ENCODE data around the gene ANKRD2.

Gene ANKRD2

DNA sequence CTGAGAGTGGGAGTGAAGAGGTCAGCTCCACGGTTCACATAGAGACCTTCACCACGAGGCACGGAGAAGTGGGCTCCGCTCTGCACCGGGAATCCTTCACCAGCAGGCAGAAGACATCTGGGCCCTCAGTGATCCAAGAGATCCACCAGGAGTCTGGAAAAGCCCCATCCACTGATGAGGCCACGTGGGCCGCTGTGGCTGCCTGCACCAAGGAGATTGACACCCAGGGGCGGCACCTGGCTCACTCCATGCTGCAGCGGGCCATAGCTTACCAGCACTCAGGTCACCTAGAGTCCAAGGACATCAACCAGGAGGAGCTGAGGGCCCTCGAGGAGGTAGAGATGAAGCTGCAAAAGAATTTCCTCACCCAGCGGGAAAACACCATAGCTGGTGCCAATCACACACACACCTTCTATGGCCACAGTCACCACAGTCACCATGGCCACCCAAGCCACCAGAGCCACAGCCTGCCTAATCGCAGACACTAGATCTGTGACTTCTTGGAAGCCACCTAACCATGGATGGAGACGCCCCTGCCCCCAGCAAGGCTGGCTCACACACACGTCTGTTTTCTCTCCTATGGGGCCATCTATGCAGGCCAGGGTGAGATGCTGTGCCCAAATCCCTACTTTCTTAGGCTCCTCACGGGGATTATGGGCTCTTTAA is 17.6 kb downstream of the ANKRD2 start:
- H3K27me3 Mint-ChIP-seq: no peaks in the 10 kb centered on the region
- no peak overlapping the region for H3K27ac Mint-ChIP-seq
- DNase-seq: peak; percentile 6
- H3K4me1 Mint-ChIP-seq: peaks cover 3% of the 10 kb centered on the region
- no peaks in the 10 kb centered on the region for H3K9me3 Mint-ChIP-seq
- no peak overlapping the region for H3K4me3 Mint-ChIP-seq
- H3K36me3 Mint-ChIP-seq (ENCODE audit: low read depth): no peaks in the 10 kb centered on the region
- ATAC-seq: no peak

DNA sequence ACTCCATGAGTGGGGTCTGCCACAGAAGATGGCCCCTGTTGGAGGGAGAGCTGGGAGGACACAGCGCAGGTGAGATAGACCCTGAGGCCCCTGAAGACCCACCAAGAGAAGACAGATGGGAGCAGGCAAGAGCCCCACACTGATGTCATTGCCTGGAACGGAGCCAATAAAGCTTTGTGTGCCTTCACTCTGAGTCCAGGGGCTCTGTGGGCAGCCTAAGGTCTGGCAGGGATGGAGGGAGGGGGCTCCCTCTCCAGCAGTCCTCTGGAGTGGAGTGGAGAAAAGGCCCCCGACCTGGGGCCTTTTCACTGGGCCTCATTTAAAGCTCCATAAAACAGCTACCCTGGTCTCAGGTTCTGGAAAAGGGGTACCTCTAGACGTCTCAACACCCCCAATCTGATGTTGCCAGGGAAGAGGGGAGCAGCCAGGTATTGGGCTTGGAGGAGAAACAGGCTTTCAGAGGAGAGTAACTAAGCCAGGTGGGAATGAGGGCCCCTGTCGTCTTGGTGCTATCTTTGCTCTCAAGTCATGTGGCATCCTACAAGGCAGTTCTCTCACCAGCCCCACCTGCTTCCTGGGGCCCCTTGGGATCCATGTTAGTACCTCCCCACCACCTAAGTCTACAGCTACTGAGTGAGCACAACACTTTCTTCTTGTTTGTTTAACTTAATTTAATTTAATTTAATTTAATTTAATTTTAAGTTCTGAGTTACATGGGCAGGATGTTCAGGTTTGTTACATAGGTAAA is 18.3 kb downstream of the ANKRD2 start:
- H3K9me3 Mint-ChIP-seq: no peaks in the 10 kb centered on the region
- H3K36me3 Mint-ChIP-seq (ENCODE audit: low read depth): no peaks in the 10 kb centered on the region
- H3K4me1 Mint-ChIP-seq: peaks cover 3% of the 10 kb centered on the region
- DNase-seq (no peak), ATAC-seq (no peak)
- H3K27me3 Mint-ChIP-seq: no peaks in the 10 kb centered on the region
- no peak overlapping the region for H3K27ac Mint-ChIP-seq
- H3K4me3 Mint-ChIP-seq: no peak overlapping the region

DNA sequence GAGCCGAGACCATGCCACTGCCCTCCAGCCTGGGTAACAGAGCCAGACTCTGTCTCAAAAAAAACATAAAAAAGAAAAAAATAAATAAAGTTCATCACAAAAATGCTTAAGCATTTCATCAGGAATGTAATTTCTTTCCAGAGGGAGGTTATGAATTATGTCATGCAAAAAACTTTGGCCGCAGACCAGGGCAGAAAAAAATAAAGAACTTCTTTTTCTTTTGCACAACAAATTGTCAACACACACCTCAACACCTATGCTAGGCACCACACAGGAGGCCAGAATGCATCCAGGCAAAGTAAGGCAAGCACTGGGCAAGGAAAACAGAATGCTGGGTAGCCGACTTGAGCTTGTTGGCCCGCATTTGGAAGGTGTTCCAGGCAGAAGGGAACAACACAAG is 20.8 kb downstream of the ANKRD2 start:
- Mint-ChIP-seq H3K27ac (no peak overlapping the region), H3K36me3 (ENCODE audit: low read depth) (no peaks in the 10 kb centered on the region), H3K9me3 (no peaks in the 10 kb centered on the region), H3K4me1 (peaks cover 3% of the 10 kb centered on the region), H3K27me3 (no peaks in the 10 kb centered on the region), H3K4me3 (no peak overlapping the region)
- no peak for ATAC-seq
- DNase-seq: no peak

- Mint-ChIP-seq H3K27me3 (no peaks in the 10 kb centered on the region), H3K9me3 (no peaks in the 10 kb centered on the region), H3K4me3 (no peak overlapping the region), H3K4me1 (no peaks in the 10 kb centered on the region), H3K27ac (no peak overlapping the region), H3K36me3 (ENCODE audit: low read depth) (no peaks in the 10 kb centered on the region)
- ATAC-seq (no peak), DNase-seq (no peak)
Observed at GRCh38 chr10:97596101-97597082, 23.8 kb downstream of the ANKRD2 start.

GRCh38 chr10:97597778-97598177 is 25.2 kb downstream of the ANKRD2 start:
- no peak for ATAC-seq
- no peak for DNase-seq
- Mint-ChIP-seq H3K27me3 (no peaks in the 10 kb centered on the region), H3K4me1 (no peaks in the 10 kb centered on the region), H3K36me3 (ENCODE audit: low read depth) (no peaks in the 10 kb centered on the region), H3K4me3 (no peak overlapping the region), H3K27ac (no peak overlapping the region), H3K9me3 (no peaks in the 10 kb centered on the region)

DNA sequence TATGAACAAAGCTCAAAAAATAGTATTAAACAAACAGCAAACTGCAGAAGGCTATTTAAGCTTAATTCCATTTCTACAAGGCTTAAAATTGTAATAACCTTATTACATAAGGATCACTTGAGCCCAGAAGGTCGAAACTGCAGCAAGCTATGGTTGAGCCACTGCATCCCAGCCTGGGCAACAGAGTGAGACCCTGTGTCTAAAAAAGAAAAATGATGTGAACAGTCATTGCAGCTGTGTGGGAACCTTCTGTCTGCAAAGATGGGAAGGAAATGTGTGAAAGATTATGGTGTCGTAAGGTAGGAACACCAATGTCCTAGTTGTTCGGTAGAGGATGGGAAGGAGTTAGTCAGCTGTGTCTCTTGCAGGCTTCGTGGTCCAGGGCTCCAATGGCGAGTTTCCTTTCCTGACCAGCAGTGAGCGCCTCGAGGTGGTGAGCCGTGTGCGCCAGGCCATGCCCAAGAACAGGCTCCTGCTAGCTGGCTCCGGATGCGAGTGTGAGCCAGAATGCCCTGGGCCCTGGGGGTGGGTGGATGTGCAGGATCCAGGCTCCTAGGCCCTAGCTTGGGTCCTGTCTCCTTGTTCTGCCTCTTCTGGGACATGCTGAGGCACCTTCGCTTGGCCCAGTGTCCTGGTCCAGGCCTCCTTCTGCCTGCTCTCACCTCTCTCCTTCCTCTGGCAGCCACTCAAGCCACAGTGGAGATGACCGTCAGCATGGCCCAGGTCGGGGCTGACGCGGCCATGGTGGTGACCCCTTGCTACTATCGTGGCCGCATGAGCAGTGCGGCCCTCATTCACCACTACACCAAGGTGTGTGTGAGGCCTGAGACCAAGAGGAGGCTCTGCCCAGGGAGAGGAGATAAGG is 26.1 kb downstream of the ANKRD2 start:
- no peak overlapping the region for H3K4me3 Mint-ChIP-seq
- H3K27ac Mint-ChIP-seq: no peak overlapping the region
- no peaks in the 10 kb centered on the region for H3K9me3 Mint-ChIP-seq
- no peak for ATAC-seq
- H3K4me1 Mint-ChIP-seq: no peaks in the 10 kb centered on the region
- DNase-seq: no peak
- H3K27me3 Mint-ChIP-seq: no peaks in the 10 kb centered on the region
- no peaks in the 10 kb centered on the region for H3K36me3 Mint-ChIP-seq (ENCODE audit: low read depth)

DNA sequence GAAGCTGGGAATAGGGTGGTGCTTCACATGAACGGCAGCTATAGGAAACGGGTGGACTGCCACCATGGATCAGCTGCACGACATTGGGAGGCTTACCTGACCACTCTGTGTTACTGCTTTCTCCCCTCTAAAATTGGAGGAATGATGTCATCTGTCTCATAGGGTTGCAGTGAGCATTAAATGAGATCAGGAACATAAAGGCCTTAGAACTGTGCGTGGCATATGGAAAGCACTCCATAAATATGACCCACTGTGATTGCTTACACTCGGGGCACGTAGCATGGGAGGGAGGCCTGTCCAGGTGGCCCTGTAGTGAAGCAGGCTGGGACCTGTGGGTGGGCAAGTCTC is 26.7 kb downstream of the ANKRD2 start:
- H3K9me3 Mint-ChIP-seq: no peaks in the 10 kb centered on the region
- H3K36me3 Mint-ChIP-seq (ENCODE audit: low read depth): no peaks in the 10 kb centered on the region
- H3K4me1 Mint-ChIP-seq: no peaks in the 10 kb centered on the region
- ATAC-seq: no peak
- H3K27me3 Mint-ChIP-seq: no peaks in the 10 kb centered on the region
- DNase-seq: no peak
- H3K27ac Mint-ChIP-seq: no peak overlapping the region
- H3K4me3 Mint-ChIP-seq: no peak overlapping the region

DNA sequence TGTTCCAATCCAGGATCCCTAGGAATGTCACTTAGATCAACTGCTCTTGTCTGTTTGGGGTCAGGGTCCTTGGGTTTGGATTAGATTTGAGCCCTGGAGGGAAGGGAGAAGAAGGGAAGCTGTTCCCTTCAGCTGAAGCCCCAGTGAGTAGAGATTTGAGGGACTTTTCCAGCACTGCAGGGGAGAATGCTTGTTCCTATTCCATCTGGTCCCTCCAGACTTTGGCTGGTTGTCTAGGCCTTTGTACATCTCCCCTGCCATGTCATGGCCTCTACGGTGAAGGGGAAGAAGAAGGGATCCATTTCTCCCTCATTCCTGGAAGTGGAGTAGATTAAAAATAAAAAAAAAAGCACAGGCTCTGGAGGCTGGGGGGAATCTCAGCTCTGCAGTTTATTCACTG is 28.0 kb downstream of the ANKRD2 start:
- Mint-ChIP-seq H3K4me1 (no peaks in the 10 kb centered on the region), H3K4me3 (no peak overlapping the region), H3K27me3 (peaks cover 2% of the 10 kb centered on the region), H3K9me3 (no peaks in the 10 kb centered on the region), H3K36me3 (ENCODE audit: low read depth) (no peaks in the 10 kb centered on the region), H3K27ac (no peak overlapping the region)
- ATAC-seq (no peak), DNase-seq (no peak)

DNA sequence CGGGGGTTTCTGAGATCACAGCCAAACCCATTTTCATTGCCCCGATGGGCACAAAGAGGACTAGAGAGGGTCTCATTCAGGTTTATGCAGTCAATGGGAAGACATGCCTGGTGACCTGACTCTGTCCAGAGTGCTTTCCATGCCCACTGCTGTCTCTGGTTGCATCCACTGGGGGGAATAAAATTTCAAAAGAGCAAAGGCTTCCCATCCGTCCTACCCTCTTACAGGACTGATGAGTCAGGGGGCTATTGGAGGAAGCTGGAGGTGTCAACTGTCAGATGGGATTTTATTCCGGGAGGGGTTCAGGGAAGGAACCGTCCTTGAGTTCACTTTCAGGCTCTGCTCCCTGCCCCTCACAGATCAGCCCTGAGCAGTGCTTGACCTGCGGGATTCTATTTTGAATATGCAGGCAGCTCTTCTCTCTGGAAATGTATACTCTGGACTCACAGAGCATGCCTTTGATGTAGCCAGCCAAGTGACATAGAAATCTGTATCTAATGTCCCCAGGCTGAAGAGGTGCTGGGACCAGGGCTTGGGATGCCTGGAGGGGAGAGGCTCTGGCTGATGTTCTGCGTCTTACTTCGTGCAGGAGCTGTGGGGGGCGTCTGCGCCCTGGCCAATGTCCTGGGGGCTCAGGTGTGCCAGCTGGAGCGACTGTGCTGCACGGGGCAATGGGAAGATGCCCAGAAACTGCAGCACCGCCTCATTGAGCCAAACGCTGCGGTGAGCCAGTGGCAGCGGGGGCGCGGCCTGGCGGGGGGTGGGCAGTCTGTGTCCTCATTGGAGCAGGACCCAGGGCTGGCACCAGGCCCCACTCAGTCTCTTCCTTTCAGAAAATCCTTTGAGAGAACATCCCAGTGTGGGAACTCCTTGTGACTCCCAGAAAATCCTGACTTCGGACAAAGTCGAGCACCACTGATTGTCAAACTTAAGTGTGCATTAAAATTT is 29.0 kb downstream of the ANKRD2 start:
- Mint-ChIP-seq H3K27ac (no peak overlapping the region), H3K27me3 (peaks cover 2% of the 10 kb centered on the region), H3K4me1 (no peaks in the 10 kb centered on the region), H3K36me3 (ENCODE audit: low read depth) (no peaks in the 10 kb centered on the region), H3K9me3 (no peaks in the 10 kb centered on the region), H3K4me3 (no peak overlapping the region)
- DNase-seq: no peak
- ATAC-seq: no peak

DNA sequence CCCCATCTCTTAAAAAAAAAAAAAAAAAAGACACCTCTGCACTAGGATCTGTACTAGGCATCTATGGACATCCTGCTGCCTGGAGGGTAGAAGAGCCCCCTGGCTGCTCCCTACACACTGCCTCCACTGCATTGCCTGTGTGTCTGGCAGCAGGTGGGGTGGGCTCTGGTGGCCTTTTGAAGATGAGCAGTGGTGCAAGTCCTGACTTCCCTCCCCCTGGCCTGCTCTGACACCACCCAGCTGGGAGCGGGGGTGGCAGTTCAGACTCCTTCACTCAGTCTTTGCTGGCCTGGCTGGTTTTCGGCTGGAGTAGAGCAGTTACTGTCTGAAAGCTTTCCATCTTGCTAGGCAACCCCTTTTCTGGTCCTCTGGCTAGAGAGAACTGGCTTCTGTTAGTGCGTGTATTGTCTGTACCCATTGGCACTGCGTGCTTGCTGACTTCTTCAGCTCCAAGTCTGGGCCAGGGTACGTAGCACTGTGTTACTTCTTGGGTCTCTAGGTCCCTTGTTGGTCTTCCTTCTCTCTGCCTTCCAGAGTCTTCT is 34.6 kb downstream of the ANKRD2 start:
- no peak for ATAC-seq
- Mint-ChIP-seq H3K36me3 (ENCODE audit: low read depth) (no peaks in the 10 kb centered on the region), H3K27me3 (peaks cover 2% of the 10 kb centered on the region), H3K4me1 (no peaks in the 10 kb centered on the region), H3K27ac (no peak overlapping the region), H3K4me3 (no peak overlapping the region), H3K9me3 (no peaks in the 10 kb centered on the region)
- DNase-seq: no peak

DNA sequence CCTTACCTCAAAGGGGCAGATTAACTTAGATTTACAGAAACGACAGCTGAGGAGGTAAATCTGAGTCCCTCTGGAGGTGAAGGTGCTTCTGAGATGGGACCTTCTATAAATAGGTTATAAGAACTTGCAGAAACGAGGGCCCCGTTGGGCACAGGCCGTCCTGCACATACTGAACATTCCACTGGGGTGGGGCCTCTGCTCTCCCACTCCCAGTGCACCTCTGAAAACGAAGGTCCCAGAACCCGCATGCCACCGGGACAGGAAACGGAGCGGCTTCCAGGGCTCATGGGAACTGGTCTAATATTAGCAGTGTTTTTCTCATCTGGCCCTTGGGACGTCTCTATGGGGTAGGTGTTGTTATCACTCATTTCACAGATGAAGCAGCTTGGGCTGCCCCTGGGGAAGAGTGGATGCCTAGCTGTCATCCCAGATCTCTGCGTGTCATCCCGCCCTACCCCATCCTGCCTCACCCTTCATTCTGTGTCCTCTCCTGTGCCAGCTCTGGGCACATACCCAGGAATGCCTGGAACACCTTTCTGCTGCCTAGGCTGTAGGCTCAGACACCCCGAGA is 36.5 kb downstream of the ANKRD2 start:
- Mint-ChIP-seq H3K36me3 (ENCODE audit: low read depth) (no peaks in the 10 kb centered on the region), H3K27ac (no peak overlapping the region), H3K9me3 (no peaks in the 10 kb centered on the region), H3K4me1 (no peaks in the 10 kb centered on the region), H3K4me3 (no peak overlapping the region), H3K27me3 (peaks cover 2% of the 10 kb centered on the region)
- ATAC-seq: no peak
- DNase-seq: no peak

- Mint-ChIP-seq H3K4me1 (no peaks in the 10 kb centered on the region), H3K27ac (no peak overlapping the region), H3K36me3 (ENCODE audit: low read depth) (peaks cover 3% of the 10 kb centered on the region), H3K9me3 (no peaks in the 10 kb centered on the region), H3K27me3 (no peaks in the 10 kb centered on the region), H3K4me3 (no peak overlapping the region)
- ATAC-seq: no peak
- no peak for DNase-seq
Observed at GRCh38 chr10:97611473-97611872, 38.9 kb downstream of the ANKRD2 start.

DNA sequence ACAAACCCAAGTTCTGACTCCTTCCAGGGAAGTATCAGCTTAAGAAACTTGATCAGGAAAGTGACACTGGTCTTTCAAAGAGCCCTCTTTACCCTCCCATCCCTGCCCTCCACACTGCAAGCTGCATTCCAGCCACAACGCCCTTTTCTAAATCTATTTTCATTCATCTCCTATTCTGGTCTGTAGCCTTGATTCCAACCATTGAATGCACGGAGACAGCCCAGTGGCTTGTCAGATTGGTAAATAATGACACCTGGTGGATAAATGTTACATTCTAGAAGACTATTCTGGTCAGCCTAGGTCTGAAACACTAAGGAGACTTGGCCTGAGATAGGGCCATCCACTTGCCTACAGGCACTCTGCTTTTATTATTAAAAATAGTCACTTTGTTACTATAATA is 39.8 kb downstream of the ANKRD2 start:
- Mint-ChIP-seq H3K4me1 (no peaks in the 10 kb centered on the region), H3K4me3 (no peak overlapping the region), H3K36me3 (ENCODE audit: low read depth) (peaks cover 3% of the 10 kb centered on the region), H3K9me3 (no peaks in the 10 kb centered on the region), H3K27ac (no peak overlapping the region), H3K27me3 (no peaks in the 10 kb centered on the region)
- ATAC-seq (no peak), DNase-seq (no peak)
